Neural cell (in vitro differentiated cells): ENCODE measurements around the gene KRT74. TPM values are rescaled to one million over a fixed set of nuclear protein-coding genes. Genes with fewer than 3 reads are reported as not detected.

Experiments
- H2AFZ ChIP-seq: fragments of 200-600, 300-800 bp; sonication (generic), shearing (Covaris generic); 2 replicates; pipeline ENCODE4 v1.6.0; 2014; ENCODE audit warnings: low read depth, mild to moderate bottlenecking, antibody characterized with exemption, low read length, moderate library complexity
- H3F3A ChIP-seq: fragments of 200-600 bp; shearing (Covaris generic); 2 replicates; pipeline ENCODE4 v1.6.1; 2016; ENCODE audit warnings: mild to moderate bottlenecking, moderate library complexity, mixed read lengths, antibody characterized with exemption, low read length; ENCODE audit not compliant: insufficient read depth, poor library complexity, severe bottlenecking
- H3K27ac ChIP-seq: fragments of 200-600, 300-800 bp; sonication (generic), shearing (Covaris generic); 2 replicates; pipeline ENCODE4 v1.5.1; 2014; ENCODE audit warnings: mild to moderate bottlenecking, low read length, moderate library complexity
- H3K27me3 ChIP-seq: fragments of 300-800, 200-600 bp; sonication (generic), shearing (Covaris generic); 2 replicates; pipeline ENCODE4 v1.6.0; 2014; ENCODE audit warnings: mild to moderate bottlenecking, low read depth, low read length, moderate library complexity; ENCODE audit not compliant: insufficient read depth
- H3K36me3 ChIP-seq: fragments of 300-800, 200-600 bp; sonication (generic), shearing (Covaris generic); 2 replicates; pipeline ENCODE4 v1.5.1; 2014; ENCODE audit warnings: mild to moderate bottlenecking, antibody characterized with exemption, low read length, moderate library complexity; ENCODE audit not compliant: insufficient read depth
- H3K4me2 ChIP-seq: fragments of 300-800, 200-600 bp; sonication (generic), shearing (Covaris generic); 2 replicates; pipeline ENCODE4 v1.6.0; 2014; ENCODE audit warnings: mild to moderate bottlenecking, low read length
- H3K4me3 ChIP-seq: fragments of 300-800, 200-600 bp; sonication (generic), shearing (Covaris generic); 2 replicates; pipeline ENCODE4 v1.5.1; 2014; ENCODE audit warnings: mild to moderate bottlenecking, low read length, moderate library complexity
- H3K79me2 ChIP-seq: fragments of 200-600 bp; shearing (Covaris generic); replicated peaks from 2 replicates; pipeline ENCODE4 v1.6.0; 2014; ENCODE audit warnings: mild to moderate bottlenecking, low read length, moderate library complexity; ENCODE audit not compliant: insufficient read depth
- H3K9ac ChIP-seq: fragments of 300-800, 200-600 bp; sonication (generic), shearing (Covaris generic); 2 replicates; pipeline ENCODE4 v1.6.1; 2016; ENCODE audit warnings: mild to moderate bottlenecking, low read length, mixed read lengths
- H3K9me2 ChIP-seq: fragments of 200-600 bp; shearing (Covaris generic); 2 replicates; pipeline ENCODE4 v1.6.1; 2016; ENCODE audit warnings: mild to moderate bottlenecking, low read length, mixed read lengths; ENCODE audit not compliant: insufficient read depth
- H3K9me3 ChIP-seq: fragments of 200-600, 300-800 bp; sonication (generic), shearing (Covaris generic); 2 replicates; pipeline ENCODE4 v1.6.1; 2016; ENCODE audit warnings: mild to moderate bottlenecking, mixed run types, low read length, moderate library complexity, mixed read lengths
- H4K20me1 ChIP-seq: fragments of 200-600 bp; shearing (Covaris generic); 2 replicates; pipeline ENCODE4 v1.6.1; 2016; ENCODE audit warnings: mild to moderate bottlenecking, mixed run types; ENCODE audit not compliant: insufficient read depth
- CTCF ChIP-seq: fragments of 450-650 bp; IDR thresholded peaks from 2 replicates; pipeline ENCODE4 v1.5.1; 2014; ENCODE audit warnings: antibody characterized with exemption, mild to moderate bottlenecking, moderate library complexity; ENCODE audit not compliant: poor library complexity, severe bottlenecking
- EP300 ChIP-seq: fragments of 450-650 bp; conservative IDR thresholded peaks from 2 replicates; pipeline ENCODE4 v1.6.1; 2014; ENCODE audit warnings: antibody characterized with exemption, mild to moderate bottlenecking, moderate library complexity; ENCODE audit not compliant: poor library complexity, severe bottlenecking
- EZH2 ChIP-seq: fragments of 200-600, 300-800 bp; shearing (Covaris generic), sonication (generic); IDR thresholded peaks from 2 replicates; pipeline ENCODE4 v1.6.1; 2014; ENCODE audit warnings: antibody characterized with exemption, low read length, borderline replicate concordance, mild to moderate bottlenecking; ENCODE audit not compliant: insufficient read depth, poor library complexity, severe bottlenecking
- MXI1 ChIP-seq: fragments of 450-650 bp; conservative IDR thresholded peaks from 2 replicates; pipeline ENCODE4 v1.6.1; 2014; ENCODE audit warnings: antibody characterized with exemption, mild to moderate bottlenecking; ENCODE audit not compliant: poor library complexity, severe bottlenecking
- POLR2AphosphoS5 ChIP-seq: IDR thresholded peaks from 2 replicates; pipeline ENCODE4 v1.6.1; 2012
- RAD21 ChIP-seq: fragments of 450-650 bp; conservative IDR thresholded peaks from 2 replicates; pipeline ENCODE4 v1.6.1; 2014; ENCODE audit warnings: antibody characterized with exemption, mild to moderate bottlenecking, moderate library complexity
- REST ChIP-seq: IDR thresholded peaks from 2 replicates; pipeline ENCODE4 v1.6.1; 2012; ENCODE audit warnings: borderline replicate concordance
- SMC3 ChIP-seq: fragments of 450-650 bp; conservative IDR thresholded peaks from 2 replicates; pipeline ENCODE4 v1.6.1; 2014; ENCODE audit warnings: antibody characterized with exemption, mild to moderate bottlenecking, moderate library complexity; ENCODE audit not compliant: poor library complexity
- TAF1 ChIP-seq: IDR thresholded peaks from 2 replicates; pipeline ENCODE4 v1.6.1; 2012; ENCODE audit warnings: low read depth
- polyA plus RNA-seq: library from polyadenylated mRNA; depleted of rRNA; stranded (reverse); fragments of >200 nt; gene quantifications from 2 replicates; pipeline ENCODE4 v1.2.3, GENCODE V29; 2014

KRT74 gene
- polyA plus RNA-seq, 1 donor from 2014 or later = not detected

DNA sequence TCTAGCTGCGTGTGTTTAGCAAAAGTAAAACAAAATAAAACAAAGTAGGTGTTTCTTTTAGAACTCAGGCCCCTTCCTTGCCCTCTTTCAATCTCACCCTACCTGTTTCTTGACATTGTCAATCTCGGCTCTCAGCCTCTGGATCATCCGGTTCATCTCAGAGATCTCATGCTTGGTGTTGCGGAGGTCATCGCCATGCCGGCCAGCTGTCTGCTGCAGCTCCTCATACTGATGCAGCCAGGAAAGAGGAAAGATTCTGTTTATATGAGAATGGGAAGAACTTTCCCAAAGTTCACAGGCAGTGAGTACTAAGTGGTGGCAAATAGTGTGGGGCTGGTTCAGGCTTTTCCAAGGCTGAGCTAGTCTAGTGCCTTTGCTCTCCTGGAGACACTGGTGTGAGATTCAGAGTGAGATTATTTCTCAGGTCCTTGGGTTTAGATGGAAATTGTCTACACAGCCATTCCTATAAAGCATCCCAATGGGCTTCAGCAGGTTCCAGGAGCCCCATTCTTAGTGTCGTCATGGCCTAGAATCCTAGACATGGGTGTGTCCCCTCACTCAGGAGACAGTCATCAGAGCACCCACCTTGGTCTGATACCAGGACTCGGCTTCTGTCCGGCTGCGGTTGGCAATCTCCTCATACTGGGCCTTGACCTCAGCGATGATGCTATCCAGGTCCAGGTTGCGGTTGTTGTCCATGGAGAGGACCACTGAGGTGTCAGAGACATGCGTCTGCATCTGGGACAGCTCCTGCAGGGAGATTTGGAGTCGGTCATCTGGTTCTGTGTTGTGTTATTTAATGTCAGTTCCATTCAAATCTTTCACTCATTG, 56.4 kb downstream of the KRT74 start:
- Histone ChIP-seq H3K27ac (no peak overlapping the region), H3K4me3 (no peak overlapping the region), H3K9me3 (no peaks in the 10 kb centered on the region), H3K4me2 (no peak overlapping the region), H3K9me2 (no peaks in the 10 kb centered on the region), H3K36me3 (no peaks in the 10 kb centered on the region), H4K20me1 (no peaks in the 10 kb centered on the region), H3K27me3 (no peaks in the 10 kb centered on the region), H3K79me2 (no peaks in the 10 kb centered on the region), H3F3A (no peaks in the 10 kb centered on the region), H3K9ac (no peak overlapping the region), H2AFZ (no peak overlapping the region)
- no peak for TF ChIP-seq EP300
- no peak for TF ChIP-seq TAF1
- TF ChIP-seq POLR2AphosphoS5 = no peak
- TF ChIP-seq REST = no peak
- TF ChIP-seq MXI1 = no peak
- TF ChIP-seq SMC3 = no peak
- no peak for TF ChIP-seq RAD21
- no peak for TF ChIP-seq EZH2
- TF ChIP-seq CTCF = no peak

DNA sequence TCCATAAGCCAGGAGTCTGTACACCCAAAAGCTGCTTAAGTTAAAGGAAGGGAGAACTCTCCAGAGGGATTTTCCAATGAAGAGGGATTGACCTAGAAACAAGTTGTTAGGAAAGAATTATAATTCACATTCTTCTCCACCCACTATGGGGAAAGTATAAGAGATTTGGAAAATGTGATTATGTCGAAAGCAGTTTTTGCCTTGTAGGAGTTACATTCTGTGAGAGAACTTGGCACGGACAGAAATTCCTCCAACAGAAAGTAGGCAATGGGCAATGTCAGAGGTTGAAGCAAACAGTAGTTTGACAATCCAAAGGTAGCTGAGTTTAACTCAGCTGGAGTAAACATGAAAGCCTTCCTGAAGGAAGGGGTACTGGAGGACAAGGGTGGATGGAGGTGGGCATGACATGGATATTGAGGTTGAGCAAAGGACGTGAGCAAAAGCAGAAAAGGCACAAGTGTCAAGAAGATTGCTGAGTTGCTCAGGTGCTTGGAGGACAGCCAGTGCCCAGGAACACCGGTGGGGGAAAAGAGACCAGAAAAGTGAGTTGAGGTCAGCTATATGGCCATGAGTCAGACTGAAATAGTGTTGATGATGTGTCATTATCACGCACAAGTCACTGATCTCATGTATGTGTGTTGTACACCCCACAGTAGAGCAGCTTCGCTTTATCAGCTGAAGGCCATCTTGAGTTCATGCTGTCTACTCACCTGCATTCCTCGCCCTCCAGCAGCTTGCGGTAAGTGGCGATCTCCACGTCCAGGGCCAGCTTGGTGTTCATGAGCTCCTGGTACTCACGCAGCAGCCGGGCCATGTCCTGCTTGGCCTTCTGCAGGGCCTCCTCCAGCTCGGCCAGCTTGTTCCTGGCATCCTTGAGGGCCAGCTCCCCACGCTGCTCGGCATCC, 57.5 kb downstream of the KRT74 start:
- no peak overlapping the region for H3K4me2 ChIP-seq
- H3F3A ChIP-seq = no peaks in the 10 kb centered on the region
- no peak overlapping the region for H3K9ac ChIP-seq
- TF ChIP-seq CTCF = no peak
- TF ChIP-seq RAD21 = no peak
- no peak for TF ChIP-seq REST
- no peak for TF ChIP-seq EZH2
- no peak for TF ChIP-seq MXI1
- TF ChIP-seq TAF1 = no peak
- no peaks in the 10 kb centered on the region for H3K9me3 ChIP-seq
- no peaks in the 10 kb centered on the region for H3K27me3 ChIP-seq
- no peak overlapping the region for H2AFZ ChIP-seq
- H3K9me2 ChIP-seq = no peaks in the 10 kb centered on the region
- H4K20me1 ChIP-seq = no peaks in the 10 kb centered on the region
- no peaks in the 10 kb centered on the region for H3K36me3 ChIP-seq
- no peaks in the 10 kb centered on the region for H3K79me2 ChIP-seq
- H3K27ac ChIP-seq = no peak overlapping the region
- H3K4me3 ChIP-seq = no peak overlapping the region
